NCI-H748 treated with DMSO at 0.1 percent for 48 hours (cell line): ENCODE data around the gene ZNG1B.
"Not testable (repeated sequence)": the region's sequence is repeated elsewhere in the genome, so short reads cannot be mapped to it uniquely, and the experiment has no call there.

Experiments
- DNase-seq: peaks from one replicate; lab custom pipeline; 2025; lab: John Stamatoyannopoulos, UW

The ZNG1B gene

GRCh38 chr2:113437508-113438465, at the start of gene ZNG1B:
ZNG1B (plus strand) TSS chr2:113437691; CDS start chr2:113437869, 178 bp downstream.
- not testable (repeated sequence) for DNase-seq

DNA sequence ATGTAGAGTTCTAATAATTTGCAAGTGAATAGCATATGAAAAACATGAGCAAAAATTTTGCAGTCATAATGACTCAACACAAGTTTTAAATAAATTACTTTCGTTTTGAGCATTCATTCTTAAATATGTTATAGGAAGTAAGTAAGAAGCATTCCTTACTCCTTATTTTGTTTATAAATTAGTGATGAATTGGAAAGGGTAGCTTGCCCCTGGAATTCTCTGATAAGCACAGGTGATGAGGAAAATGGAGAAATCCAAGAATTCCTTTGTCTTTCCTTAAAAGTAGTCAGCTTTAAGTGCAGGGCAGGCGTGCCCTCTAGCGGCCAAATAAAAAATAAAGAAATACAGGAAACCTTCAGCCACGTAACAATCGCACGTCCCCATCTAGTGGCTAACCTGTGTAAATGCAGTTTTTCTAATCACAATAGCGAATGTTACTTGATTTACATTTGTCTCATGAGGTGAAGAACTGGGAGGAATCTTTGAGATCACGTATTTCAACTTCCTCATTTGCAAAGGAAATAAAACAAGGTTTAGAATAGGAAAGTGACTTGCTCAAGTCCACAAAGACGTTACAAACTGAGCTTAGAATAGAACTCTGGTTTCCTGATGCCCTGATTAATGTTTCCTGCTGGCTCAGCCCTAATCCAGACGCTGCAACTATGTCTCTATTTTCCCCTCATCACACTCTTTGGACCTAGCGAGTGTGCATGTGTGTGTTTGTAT, 47.2 kb upstream of the ZNG1B start:
- no peak for DNase-seq

DNA sequence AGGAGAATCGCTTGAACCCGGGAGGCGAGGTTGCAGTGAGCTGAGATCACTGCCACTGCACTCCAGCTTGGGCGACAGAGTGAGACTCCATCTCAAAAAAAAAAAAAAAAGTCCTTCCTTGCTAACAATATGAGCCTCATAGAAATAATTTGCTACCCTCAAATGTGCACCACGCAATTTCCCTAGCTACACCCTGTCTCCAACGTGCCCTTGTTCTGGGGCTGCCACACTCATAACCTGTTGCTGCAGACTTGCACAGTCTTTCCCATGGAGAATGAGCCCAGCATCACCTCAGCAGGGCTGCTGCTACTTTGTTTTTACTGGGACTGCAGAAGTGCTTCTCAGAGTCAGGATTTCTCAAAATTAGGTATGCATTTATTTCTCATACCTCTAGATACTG, 46.4 kb upstream of the ZNG1B start:
- DNase-seq, result no peak

- no peak for DNase-seq
These were observed 31.4 kb upstream of the ZNG1B start for GRCh38 chr2:113406114-113406513.

GRCh38 chr2:113407446-113408099, 29.9 kb upstream of the ZNG1B start:
- DNase-seq, result no peak

DNA sequence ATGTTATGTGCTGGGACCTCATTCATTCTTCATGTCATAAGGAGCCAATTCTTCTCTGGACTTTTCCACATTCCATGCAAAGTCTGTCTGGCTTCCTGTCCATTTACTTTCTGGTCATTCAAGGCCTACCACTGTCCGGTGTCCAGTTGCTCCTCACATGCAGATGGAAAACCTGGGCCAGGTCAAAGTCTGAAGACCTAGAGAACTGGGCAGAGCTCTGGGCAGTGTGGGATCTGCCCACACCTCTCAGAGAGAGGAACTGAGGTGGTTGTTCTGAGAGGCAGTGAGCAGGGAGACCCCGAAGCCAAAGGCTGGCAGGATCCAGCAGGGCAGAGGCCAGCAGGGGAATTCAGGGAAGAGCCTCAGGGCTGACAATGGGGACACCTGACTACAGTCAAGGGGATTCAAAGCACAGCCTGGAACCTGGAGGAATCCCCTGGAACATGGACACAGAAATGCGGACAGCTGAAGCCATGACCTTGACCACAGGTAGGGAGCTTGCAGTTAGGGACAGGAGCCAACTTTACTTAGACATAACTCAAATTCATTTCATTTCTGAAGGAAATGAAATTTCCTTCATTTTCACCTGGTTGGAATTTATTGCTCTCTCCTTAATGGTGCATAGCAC, 25.7 kb upstream of the ZNG1B start:
- DNase-seq, result not testable (repeated sequence)

GRCh38 chr2:113412774-113413173, 24.7 kb upstream of the ZNG1B start:
- DNase-seq, result not testable (repeated sequence)

DNA sequence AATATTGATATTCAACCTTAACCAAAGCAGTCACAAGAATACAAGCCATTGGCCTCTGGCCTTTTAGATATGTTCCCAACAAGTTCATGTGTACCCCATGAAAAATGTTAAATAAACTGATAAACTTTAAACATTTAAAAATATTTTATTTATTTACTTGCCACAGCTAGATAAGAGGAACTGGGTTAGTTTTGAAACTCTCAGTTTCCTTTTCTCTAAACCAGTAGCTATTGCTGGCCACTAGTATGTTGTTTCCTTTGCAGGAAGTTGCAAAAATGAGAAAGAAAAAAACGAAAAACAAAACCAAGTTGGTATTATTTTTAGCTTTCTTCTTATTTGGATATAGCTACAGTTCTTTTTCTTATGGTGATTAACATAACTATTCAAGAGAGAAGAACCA, 5.7 kb upstream of the ZNG1B start:
- not testable (repeated sequence) for DNase-seq

- not testable (repeated sequence) for DNase-seq
These were observed 4.0 kb upstream of the ZNG1B start for GRCh38 chr2:113433468-113433867.

- not testable (repeated sequence) for DNase-seq
These were observed 28.3 kb downstream of the ZNG1B start for GRCh38 chr2:113465770-113466169.

GRCh38 chr2:113476688-113477368, 39.3 kb downstream of the ZNG1B start:
- DNase-seq, result not testable (repeated sequence)

GRCh38 chr2:113496527-113496926, 59.0 kb downstream of the ZNG1B start:
- DNase-seq, result not testable (repeated sequence)

DNA sequence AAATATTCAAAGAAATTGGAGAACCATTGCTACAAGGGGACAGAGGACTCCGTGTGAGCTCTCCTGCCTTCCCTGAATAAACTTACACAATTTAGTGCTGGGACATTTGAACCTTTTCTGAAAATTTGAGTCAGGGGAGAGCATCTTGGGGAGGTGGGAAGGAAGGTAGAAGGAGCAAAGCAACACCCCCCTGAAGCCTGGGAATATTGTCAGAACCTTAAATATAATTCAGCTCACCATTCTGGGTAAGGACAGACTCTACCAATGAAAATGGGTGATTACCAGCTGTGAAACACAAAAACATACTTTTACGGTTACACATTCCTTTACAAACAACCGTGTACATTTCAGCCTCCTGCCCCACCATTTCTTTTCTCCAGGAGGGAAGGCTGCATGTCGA, 60.9 kb downstream of the ZNG1B start, which contains the start of gene FOXD4L1:
TSS of gene FOXD4L1 (plus strand) at position 301 of the 400 bp plus-strand sequence. CDS start 592 bp downstream, outside the sequence.
- DNase-seq, result not testable (repeated sequence)

DNA sequence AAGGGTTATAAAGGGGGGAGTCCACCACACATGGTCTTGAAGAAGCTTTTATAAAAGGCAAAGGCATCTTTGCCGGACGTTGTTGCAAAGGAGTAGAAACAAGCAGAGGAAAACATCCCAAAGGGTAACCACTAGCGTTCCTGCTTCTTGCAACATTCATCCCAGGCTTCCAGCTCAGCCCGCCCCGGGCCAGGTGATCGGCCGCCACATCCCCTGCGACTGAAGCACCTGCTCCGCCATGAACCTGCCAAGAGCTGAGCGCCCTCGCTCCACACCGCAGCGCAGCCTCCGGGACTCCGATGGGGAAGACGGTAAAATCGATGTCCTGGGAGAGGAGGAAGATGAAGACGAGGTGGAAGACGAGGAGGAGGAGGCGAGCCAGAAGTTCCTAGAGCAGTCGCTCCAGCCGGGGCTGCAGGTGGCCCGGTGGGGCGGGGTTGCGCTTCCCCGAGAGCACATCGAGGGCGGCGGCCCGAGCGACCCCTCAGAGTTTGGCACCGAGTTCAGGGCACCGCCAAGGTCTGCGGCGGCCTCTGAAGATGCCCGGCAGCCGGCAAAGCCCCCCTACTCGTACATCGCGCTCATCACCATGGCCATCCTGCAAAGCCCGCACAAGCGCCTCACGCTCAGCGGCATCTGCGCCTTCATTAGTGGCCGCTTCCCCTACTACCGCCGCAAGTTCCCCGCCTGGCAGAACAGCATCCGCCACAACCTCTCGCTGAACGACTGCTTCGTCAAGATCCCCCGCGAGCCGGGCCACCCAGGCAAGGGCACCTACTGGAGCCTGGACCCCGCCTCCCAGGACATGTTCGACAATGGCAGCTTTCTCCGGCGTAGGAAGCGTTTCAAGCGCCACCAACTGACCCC, 61.8 kb downstream of the ZNG1B start:
- not testable (repeated sequence) for DNase-seq

- not testable (repeated sequence) for DNase-seq
These were observed 62.6 kb downstream of the ZNG1B start for GRCh38 chr2:113499886-113500722.

DNA sequence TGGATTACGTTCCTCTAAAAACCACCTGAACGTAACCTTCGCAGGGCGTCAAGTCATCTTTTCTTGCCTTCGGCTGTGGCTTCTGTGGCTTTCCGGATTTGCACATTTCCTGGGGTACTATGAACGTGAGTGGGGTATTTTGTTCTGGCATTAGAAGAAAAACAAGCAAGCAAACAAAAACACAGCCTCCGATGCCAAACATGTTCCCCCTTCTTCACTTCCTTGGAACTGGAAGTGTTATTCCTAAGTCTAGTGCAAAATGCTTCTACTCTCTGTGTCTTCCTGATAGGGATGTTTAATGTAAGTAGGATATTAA, 63.2 kb downstream of the ZNG1B start:
- DNase-seq, result not testable (repeated sequence)

DNA sequence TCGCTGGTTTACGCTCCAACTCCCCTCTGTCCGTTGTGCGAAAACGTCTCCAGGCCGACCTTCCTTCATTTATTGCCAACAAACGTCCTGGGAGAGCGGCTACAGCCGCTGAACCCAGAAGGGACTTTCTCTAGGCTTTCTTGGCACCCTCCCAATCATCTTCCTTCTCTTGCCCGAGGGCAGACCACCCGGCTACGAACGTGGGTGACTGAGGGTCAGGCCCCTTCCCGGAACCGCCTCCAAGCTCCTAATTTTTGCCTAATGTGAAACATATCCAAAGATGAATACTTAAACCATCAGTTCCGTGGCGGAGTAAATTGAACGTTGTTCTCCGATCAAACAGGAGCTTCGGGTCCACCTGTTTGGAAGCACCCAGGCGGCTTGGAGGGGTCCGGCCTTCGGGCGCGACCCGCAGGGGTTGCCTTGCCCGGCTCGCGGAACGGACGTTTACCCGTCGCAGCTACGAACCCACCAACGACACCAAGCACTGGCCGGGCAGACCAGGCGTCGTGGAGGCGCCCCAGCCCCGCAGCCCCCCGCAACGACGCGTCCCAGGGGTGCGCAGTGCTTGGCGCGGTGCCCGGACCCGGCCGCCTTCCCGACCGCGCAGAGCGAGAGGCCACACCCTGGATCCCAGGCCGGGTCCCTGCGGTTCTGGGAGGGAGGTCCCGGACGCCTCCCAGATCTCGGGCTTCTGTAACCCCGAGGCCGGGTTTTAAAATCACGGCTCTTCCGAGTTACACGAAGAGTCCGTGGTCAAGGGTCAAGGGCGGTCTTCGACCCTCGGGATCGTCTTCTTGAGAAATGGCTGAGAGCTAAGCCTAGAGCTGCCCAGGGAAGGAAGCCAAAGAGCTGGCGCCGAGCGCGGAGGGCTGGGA, 65.0 kb downstream of the ZNG1B start:
- not testable (repeated sequence) for DNase-seq
